Epithelial cell of esophagus (primary cell): ENCODE data around the gene SULT1C4.

ENCODE experiments used
- DNase-seq: peaks from one replicate; pipeline ENCODE4 v3.0.0; 2010; ENCODE audit warnings: low read depth
- H3K4me3 ChIP-seq: 2 replicates; pipeline ENCODE4 v1.5.1; 2011; ENCODE audit warnings: mild to moderate bottlenecking, low read length, control low read depth
- CTCF ChIP-seq: IDR thresholded peaks from 2 replicates; pipeline ENCODE4 v1.5.1; 2011; ENCODE audit warnings: low read depth, mild to moderate bottlenecking, low read length, control low read depth, inconsistent platforms; ENCODE audit not compliant: insufficient read depth; ENCODE audit errors: missing control alignments

Gene SULT1C4

GRCh38 chr2:108377815-108378630 lies at the start of gene SULT1C4:
SULT1C4 (plus strand) TSS chr2:108377954; CDS start chr2:108378338, 384 bp downstream.
- no peak for TF ChIP-seq CTCF
- DNase-seq, result no peak
- H3K4me3 ChIP-seq, result no peak within 1 kb of the TSS

GRCh38 chr2:108329771-108330170 lies 48.0 kb upstream of the SULT1C4 start:
- no peak for TF ChIP-seq CTCF
- no peak for DNase-seq
- no peak overlapping the region for H3K4me3 ChIP-seq

GRCh38 chr2:108330979-108331378 lies 46.8 kb upstream of the SULT1C4 start:
- no peak for DNase-seq
- TF ChIP-seq CTCF, result no peak
- no peak overlapping the region for H3K4me3 ChIP-seq

- TF ChIP-seq CTCF, result no peak
- DNase-seq, result no peak
- no peak overlapping the region for H3K4me3 ChIP-seq
These were observed 31.8 kb upstream of the SULT1C4 start for GRCh38 chr2:108345951-108346350.

GRCh38 chr2:108346827-108347226 lies 30.9 kb upstream of the SULT1C4 start:
- no peak for TF ChIP-seq CTCF
- DNase-seq, result no peak
- no peak overlapping the region for H3K4me3 ChIP-seq

- no peak for TF ChIP-seq CTCF
- no peak overlapping the region for H3K4me3 ChIP-seq
- DNase-seq, result no peak
These were observed 30.0 kb upstream of the SULT1C4 start for GRCh38 chr2:108347786-108348185.
